ENCODE results near the gene CEP20.

The CEP20 gene

GRCh38 chr16:15830832-15831451 is 57.5 kb downstream of the CEP20 start:
- DNase-seq: no peak

- no peak for DNase-seq
Measured at GRCh38 chr16:15829460-15829859, 58.9 kb downstream of the CEP20 start.

GRCh38 chr16:15827709-15828343 is 60.6 kb downstream of the CEP20 start:
- no peak for DNase-seq

GRCh38 chr16:15827299-15827698 is 61.1 kb downstream of the CEP20 start:
- no peak for DNase-seq

GRCh38 chr16:15825750-15826305 is 62.6 kb downstream of the CEP20 start:
- DNase-seq: no peak

- no peak for DNase-seq
Measured at GRCh38 chr16:15822957-15823356, 65.4 kb downstream of the CEP20 start.

- no peak for DNase-seq
Measured at GRCh38 chr16:15820837-15821236, 67.6 kb downstream of the CEP20 start.

GRCh38 chr16:15819046-15819445 is 69.4 kb downstream of the CEP20 start:
- no peak for DNase-seq

- DNase-seq: no peak
Measured at GRCh38 chr16:15817446-15817845, 71.0 kb downstream of the CEP20 start.

GRCh38 chr16:15816228-15816627 is 72.2 kb downstream of the CEP20 start:
- no peak for DNase-seq

Data from activated gamma-delta T cell (primary cell).